Neural cell (in vitro differentiated cells): Measurements from ENCODE around the gene ZNF503.
A peak's percentile ranks its signal among the peaks of the same experiment; 100 is the strongest.

Source experiments
- TAF1 ChIP-seq: IDR thresholded peaks from 2 replicates; pipeline ENCODE4 v1.6.1; 2012; ENCODE audit warnings: low read depth
- TF ChIP-seq, protein P1 (sequence below): fragments of 450-650 bp; IDR thresholded peaks from 2 replicates; pipeline ENCODE4 v1.5.1; 2014; ENCODE audit warnings: antibody characterized with exemption, mild to moderate bottlenecking, moderate library complexity; ENCODE audit not compliant: poor library complexity, severe bottlenecking

DNA sequence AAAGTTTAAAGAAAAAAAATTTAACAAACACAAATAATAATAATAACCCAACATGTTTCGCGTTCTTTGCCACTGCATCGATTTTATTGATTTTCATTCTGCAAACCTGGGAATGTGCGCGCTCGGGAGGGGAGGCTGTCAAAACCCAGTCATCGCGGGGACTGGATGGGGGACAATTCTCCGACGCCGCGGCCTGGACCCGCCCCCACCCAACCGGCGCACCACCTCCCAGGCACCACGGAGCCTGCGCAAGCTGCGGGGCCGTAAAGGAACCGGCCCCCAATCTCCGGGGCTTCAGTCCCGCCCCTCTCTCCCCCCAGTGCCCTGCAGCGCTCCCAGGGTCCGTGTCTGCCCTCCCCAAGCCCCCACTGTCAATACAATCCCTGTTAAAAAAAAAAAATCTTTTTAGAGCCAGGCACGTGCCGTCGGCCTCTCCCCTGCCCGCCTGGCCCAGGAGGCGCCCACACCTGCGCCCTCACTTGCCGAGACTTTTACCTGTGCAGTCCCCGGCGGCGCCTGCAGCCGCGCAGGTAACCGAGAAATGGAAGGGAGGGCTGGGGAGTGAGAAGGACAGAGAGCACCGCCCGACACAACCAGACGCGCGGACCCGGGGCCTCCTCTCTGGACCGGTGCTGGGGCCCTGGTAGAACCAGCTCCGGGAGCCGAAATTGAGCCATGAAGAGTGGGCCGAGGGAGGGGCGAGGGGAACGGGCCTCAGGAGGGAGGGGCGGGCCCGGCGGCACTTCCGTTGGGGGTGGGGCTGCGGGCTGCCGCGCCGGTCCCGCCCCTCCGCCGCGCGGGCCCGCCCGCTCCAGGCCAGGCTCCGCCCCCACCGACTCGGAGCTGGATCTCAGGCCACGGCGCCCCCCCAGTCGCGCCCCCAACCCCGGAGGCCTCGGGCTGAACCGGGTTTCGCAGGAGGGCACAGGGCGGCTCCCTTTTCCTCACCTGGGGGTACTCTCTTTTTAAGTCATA is 7.6 kb upstream of the ZNF503 start:
- TF ChIP-seq, protein P1, sequence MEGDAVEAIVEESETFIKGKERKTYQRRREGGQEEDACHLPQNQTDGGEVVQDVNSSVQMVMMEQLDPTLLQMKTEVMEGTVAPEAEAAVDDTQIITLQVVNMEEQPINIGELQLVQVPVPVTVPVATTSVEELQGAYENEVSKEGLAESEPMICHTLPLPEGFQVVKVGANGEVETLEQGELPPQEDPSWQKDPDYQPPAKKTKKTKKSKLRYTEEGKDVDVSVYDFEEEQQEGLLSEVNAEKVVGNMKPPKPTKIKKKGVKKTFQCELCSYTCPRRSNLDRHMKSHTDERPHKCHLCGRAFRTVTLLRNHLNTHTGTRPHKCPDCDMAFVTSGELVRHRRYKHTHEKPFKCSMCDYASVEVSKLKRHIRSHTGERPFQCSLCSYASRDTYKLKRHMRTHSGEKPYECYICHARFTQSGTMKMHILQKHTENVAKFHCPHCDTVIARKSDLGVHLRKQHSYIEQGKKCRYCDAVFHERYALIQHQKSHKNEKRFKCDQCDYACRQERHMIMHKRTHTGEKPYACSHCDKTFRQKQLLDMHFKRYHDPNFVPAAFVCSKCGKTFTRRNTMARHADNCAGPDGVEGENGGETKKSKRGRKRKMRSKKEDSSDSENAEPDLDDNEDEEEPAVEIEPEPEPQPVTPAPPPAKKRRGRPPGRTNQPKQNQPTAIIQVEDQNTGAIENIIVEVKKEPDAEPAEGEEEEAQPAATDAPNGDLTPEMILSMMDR: peak; percentile 49
- no peak for TF ChIP-seq TAF1
